ENCODE measurements around the gene CGGBP1. TPM values are rescaled to one million over a fixed set of nuclear protein-coding genes. Genes with fewer than 3 reads are reported as not detected.
A peak's percentile ranks its signal among the peaks of the same experiment; 100 is the strongest.

Gene CGGBP1, protein sequence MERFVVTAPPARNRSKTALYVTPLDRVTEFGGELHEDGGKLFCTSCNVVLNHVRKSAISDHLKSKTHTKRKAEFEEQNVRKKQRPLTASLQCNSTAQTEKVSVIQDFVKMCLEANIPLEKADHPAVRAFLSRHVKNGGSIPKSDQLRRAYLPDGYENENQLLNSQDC
- polyA plus RNA-seq (ENCODE audit: low read depth in 6 of 6) = 100 to 1,000 TPM in 5 of 6 donors, 10 to 100 TPM in 1; 99.4 to 145 (median 132) TPM

DNA sequence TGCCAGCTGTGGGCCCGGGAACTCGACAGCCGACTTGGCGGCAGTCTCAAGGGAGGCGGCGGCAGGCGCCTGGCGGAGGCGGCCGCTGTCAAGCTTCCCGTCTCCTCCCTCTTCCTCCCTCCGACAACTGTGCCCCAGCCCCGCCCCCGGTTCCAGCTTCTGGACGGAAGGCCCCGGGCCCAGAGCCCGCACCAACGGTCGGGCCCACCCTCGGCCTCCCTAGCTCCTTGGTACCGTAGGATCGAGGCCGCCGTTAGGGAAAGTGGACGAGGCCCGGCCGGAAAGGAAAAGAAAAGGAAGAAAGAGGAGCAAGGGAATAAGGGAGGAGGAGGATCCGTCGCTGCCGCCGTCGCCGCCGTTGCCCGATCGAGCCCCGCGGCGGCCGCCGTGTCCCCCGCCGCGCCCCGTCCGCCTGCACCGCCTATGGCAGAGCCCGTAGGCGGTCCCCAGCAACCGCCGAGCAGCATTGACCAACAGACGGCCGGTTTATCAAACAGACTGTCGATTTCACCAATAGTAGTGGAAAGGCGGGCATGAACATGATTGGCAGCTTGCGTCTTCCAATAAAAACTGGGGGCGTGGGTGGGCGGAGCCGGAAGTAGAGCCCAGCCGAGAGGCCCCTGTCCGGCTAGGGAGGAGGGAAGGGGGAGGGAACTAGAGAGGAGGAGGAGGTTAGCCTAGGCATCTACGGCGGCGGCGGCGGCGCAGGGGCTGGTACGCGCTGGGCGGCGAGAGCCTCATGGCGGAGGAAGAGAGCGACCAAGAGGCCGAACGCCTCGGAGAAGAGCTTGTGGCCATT is at the start of gene CGGBP1, which contains the start of gene ZNF654:
TSS of gene CGGBP1 (minus strand) at position 425 of the 799 bp plus-strand sequence. CDS start 3,029 bp downstream, outside the sequence.
TSS of gene ZNF654 (plus strand) at position 675 of the 799 bp plus-strand sequence. CDS start at position 740, 65 bp downstream.
- Mint-ChIP-seq H3K27me3 (no peaks in the 10 kb centered on the region), H3K27ac (peak within 1 kb of the TSS; percentile 88 to 98 (median 96)), H3K4me3 (peak within 1 kb of the TSS; percentile 86 to 100 (median 97)), H3K9me3 (no peaks in the 10 kb centered on the region), H3K4me1 (peaks cover 25 to 49% (median 48%) of the 10 kb centered on the region in 3 donors), H3K36me3 (peaks cover 10 to 11% of the 10 kb centered on the region in 2 donors)
- DNase-seq (peak; percentile 100), ATAC-seq (ENCODE audit: low read depth in 2 of 2) (peak; percentile 86 to 88)

DNA sequence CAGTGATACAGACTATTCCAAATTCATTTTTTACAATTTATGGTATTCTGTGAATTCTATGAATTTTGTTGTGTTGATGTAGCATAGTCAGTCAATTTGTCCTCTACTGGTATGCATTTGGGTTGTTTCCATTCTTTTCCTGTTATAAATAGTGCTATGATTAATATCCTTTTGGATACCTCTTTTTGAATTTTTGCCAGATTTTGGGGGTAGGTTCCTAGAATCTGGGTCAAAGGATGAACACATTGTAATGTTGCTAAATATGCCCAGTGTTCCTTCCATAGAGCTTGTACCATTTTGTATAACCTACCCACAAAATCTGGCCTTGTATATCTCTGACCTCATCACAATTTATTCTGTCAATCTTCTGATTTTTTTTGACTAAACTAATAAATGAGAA is 46.5 kb upstream of the CGGBP1 start:
- Mint-ChIP-seq H3K27ac (peak overlapping the region in 4 of 6 donors; percentile 8 to 38 (median 28)), H3K4me3 (no peak overlapping the region), H3K4me1 (peaks cover 4 to 9% (median 7%) of the 10 kb centered on the region in 3 donors), H3K27me3 (no peaks in the 10 kb centered on the region), H3K36me3 (peaks cover 5 to 14% of the 10 kb centered on the region in 2 donors), H3K9me3 (peaks cover 0 to 2% (median 0%) of the 10 kb centered on the region in 7 donors)
- ATAC-seq (ENCODE audit: low read depth in 2 of 2) = no peak
- no peak for DNase-seq

DNA sequence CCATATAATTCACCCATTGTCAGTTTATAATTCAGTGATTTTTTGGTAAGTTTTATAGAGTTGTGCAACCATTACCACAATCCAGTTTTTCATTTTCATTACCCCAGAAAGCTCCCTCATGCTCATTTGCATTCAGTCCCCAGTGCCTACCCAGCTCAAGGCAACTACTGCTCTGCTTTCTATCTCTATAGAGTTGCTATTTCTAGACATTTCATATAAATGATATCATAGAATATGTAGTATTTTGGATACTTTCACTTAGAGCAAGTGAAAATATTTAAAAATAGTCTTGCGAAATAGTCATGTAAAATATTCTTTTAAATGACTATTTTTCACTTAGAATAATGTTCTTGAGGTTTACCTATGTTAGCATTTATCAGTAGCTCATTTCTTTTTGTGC is 42.3 kb upstream of the CGGBP1 start:
- Mint-ChIP-seq H3K27ac (peak overlapping the region in 2 of 6 donors; percentile 31 to 70), H3K36me3 (peaks cover 21 to 29% of the 10 kb centered on the region in 2 donors), H3K4me1 (peaks cover 4 to 7% (median 7%) of the 10 kb centered on the region in 3 donors), H3K27me3 (no peaks in the 10 kb centered on the region), H3K4me3 (no peak overlapping the region), H3K9me3 (peaks cover 0 to 6% (median 2%) of the 10 kb centered on the region in 7 donors)
- DNase-seq (no peak), ATAC-seq (ENCODE audit: low read depth in 2 of 2) (no peak)

DNA sequence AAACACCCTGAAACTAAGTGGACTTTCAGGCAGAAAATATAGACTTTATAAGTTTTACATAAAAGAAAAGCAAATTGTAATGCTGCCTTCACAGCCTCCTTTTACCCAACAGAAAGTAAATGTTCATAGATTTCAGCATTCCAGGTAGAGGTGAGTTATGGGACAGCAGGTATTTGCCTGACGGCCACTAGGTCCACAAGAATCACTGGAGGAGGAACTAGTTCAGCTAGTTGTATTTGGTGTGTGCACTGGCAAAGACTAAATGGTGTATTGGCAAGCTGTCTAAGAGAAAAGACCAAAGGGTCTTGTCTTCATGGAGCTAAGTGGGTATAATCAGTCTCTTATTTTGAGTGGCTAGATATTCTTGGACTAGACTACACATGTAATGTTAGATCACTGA is 34.5 kb upstream of the CGGBP1 start:
- H3K36me3 Mint-ChIP-seq = peaks cover 27 to 46% of the 10 kb centered on the region in 2 donors
- H3K4me1 Mint-ChIP-seq = peaks cover 3 to 11% (median 4%) of the 10 kb centered on the region in 3 donors
- H3K4me3 Mint-ChIP-seq = no peak overlapping the region
- H3K9me3 Mint-ChIP-seq = peaks cover 0 to 5% (median 4%) of the 10 kb centered on the region in 7 donors
- H3K27ac Mint-ChIP-seq = peak overlapping the region in 1 of 6 donors; percentile 49
- no peak for DNase-seq
- no peak for ATAC-seq (ENCODE audit: low read depth in 2 of 2)
- H3K27me3 Mint-ChIP-seq = no peaks in the 10 kb centered on the region

DNA sequence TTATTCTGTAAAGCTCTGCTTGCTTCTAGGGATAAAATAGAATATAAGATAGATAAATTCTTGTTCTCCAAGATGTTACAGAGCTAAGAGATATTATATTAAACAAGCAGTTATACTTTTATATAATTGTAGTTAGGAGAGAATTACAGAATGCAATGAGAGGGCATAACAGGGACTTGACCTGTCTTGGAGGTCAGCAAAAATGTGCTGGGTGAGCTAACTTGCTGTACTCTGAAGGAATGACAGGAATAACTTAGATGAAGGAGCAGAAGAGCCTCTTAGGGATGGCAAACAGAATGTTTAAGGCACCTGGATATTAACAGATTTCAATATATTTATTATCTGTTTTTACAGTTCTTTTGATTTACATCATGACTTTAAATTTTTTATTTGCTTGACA is 33.5 kb upstream of the CGGBP1 start:
- Mint-ChIP-seq H3K4me1 (peaks cover 0 to 11% (median 4%) of the 10 kb centered on the region in 3 donors), H3K27me3 (no peaks in the 10 kb centered on the region), H3K9me3 (peaks cover 0 to 6% (median 4%) of the 10 kb centered on the region in 7 donors), H3K27ac (peak overlapping the region in 1 of 6 donors; percentile 35), H3K36me3 (peaks cover 19 to 40% of the 10 kb centered on the region in 2 donors), H3K4me3 (no peak overlapping the region)
- DNase-seq (no peak), ATAC-seq (ENCODE audit: low read depth in 2 of 2) (no peak)

DNA sequence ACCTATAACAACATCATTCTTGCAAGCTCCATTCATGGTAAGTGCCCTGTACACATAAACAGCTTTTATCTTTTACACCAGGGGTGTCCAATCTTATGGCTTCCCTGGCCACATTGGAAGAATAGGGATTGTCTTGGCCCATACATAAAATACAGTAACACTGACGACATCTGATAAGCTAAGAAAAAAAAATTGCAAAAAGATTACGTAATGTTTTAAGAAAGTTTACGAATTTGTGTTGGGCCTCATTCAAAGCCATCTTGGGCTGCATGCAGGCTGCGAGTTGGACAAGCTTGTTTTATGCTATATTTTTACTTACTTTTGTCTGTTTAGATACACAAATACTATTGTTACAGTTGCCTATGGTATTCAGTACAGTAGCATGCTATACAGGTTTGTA is 31.9 kb upstream of the CGGBP1 start:
- ATAC-seq (ENCODE audit: low read depth in 2 of 2) (no peak), DNase-seq (no peak)
- Mint-ChIP-seq H3K9me3 (peaks cover 0 to 7% (median 4%) of the 10 kb centered on the region in 7 donors), H3K4me1 (peaks cover 0 to 6% (median 4%) of the 10 kb centered on the region in 3 donors), H3K27me3 (no peaks in the 10 kb centered on the region), H3K36me3 (peaks cover 13 to 36% of the 10 kb centered on the region in 2 donors), H3K4me3 (no peak overlapping the region), H3K27ac (no peak overlapping the region)

DNA sequence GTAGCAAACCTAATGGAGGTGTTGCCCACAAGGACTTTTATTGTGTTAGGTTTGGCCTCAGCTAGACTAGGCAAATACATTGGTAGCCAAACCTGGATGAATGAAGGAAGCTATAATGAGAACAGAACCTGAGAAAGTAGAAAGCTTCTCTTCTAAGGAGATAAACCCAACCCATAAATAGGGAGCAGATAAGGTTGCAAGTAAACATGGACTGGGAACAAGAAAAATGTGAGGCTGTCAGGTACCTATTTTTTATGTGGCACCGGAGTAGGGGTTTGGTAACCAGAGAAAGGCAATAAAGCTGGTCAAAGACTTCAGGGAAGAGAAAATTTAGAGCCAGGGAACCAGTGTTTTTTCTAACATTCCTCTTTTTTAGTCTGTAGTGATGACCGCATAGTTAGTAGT is 25.3 kb upstream of the CGGBP1 start:
- Mint-ChIP-seq H3K27ac (peak overlapping the region in 1 of 6 donors; percentile 86), H3K4me1 (peaks cover 12 to 31% (median 13%) of the 10 kb centered on the region in 3 donors)
- no peak for DNase-seq

DNA sequence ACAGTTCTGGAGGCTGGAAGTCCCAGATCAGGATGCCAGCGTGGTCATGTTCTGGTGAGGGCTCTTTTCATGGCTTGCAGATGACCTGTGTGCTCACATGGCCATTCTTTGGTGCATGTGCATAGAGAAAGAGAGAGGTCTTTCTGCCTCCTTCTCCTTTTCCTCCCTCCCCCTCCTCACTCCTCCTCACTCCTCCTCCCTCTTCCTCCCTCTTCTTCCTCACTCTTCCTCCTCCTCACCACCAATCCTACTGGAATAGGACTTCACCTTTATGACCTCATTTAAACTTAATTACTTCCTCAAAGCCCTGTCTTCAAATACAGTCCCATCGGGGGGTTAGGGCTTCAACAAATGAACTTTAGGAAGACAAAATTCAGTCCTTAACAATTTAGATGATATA is 24.0 kb upstream of the CGGBP1 start:
- Mint-ChIP-seq H3K9me3 (peaks cover 0 to 2% (median 0%) of the 10 kb centered on the region in 7 donors), H3K36me3 (peaks cover 0 to 10% of the 10 kb centered on the region in 2 donors), H3K4me1 (peaks cover 12 to 42% (median 17%) of the 10 kb centered on the region in 3 donors), H3K27ac (peak overlapping the region in 2 of 6 donors; percentile 39 to 73), H3K4me3 (no peak overlapping the region), H3K27me3 (no peaks in the 10 kb centered on the region)
- DNase-seq (no peak), ATAC-seq (ENCODE audit: low read depth in 2 of 2) (no peak)

More for the DNA sequence above, 25.3 kb upstream of the CGGBP1 start:
- H3K36me3 Mint-ChIP-seq = peaks cover 7 to 10% of the 10 kb centered on the region in 2 donors
- H3K4me3 Mint-ChIP-seq = no peak overlapping the region
- peaks cover 0 to 2% (median 0%) of the 10 kb centered on the region in 7 donors for H3K9me3 Mint-ChIP-seq
- ATAC-seq (ENCODE audit: low read depth in 2 of 2) = no peak
- no peaks in the 10 kb centered on the region for H3K27me3 Mint-ChIP-seq

DNA sequence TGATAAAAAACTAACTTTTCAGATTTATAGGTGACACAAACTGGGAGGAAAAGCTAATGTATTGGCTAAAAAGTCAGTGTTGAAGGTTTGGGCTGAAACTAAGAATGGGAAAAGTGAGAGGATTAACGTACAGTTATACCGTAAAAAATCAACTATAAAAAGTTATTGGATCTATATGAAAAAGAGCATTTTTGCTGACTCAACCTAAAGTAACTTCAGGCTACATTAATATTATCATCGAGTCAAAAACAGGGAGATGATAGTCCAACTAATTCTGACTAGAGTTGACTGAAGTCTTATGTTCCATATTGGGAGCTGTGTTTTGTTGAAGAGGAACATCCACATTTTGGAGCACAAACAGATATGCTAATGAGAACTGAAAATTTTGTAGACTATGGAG is 20.1 kb upstream of the CGGBP1 start:
- ATAC-seq (ENCODE audit: low read depth in 2 of 2) = no peak
- Mint-ChIP-seq H3K9me3 (no peaks in the 10 kb centered on the region), H3K27me3 (no peaks in the 10 kb centered on the region), H3K4me3 (no peak overlapping the region), H3K36me3 (peaks cover 0 to 5% of the 10 kb centered on the region in 2 donors), H3K27ac (peak overlapping the region in 1 of 6 donors; percentile 1), H3K4me1 (peaks cover 33 to 60% (median 42%) of the 10 kb centered on the region in 3 donors)
- no peak for DNase-seq

DNA sequence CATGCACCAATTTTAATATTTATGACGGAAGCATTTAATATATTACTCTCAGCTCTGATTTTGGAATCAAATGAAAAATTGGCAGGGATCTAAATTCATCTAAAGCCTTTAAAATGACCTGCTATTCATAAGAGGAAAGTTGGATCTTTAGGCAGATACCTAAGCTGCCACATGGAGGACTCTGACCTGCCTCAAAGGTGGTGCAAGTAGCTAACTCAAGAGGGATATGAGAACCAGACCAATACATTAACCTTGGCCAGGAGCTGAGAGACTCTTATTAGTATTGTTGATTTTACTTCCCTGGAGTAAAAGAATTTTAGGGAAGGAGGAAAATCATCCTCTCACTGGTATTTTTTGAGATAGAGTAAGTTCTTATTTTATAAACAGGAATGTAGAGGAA is 17.9 kb upstream of the CGGBP1 start:
- peaks cover 0 to 7% (median 2%) of the 10 kb centered on the region in 7 donors for H3K9me3 Mint-ChIP-seq
- no peak overlapping the region for H3K4me3 Mint-ChIP-seq
- no peak for DNase-seq
- no peaks in the 10 kb centered on the region for H3K27me3 Mint-ChIP-seq
- ATAC-seq (ENCODE audit: low read depth in 2 of 2) = no peak
- peaks cover 37 to 57% (median 41%) of the 10 kb centered on the region in 3 donors for H3K4me1 Mint-ChIP-seq
- H3K27ac Mint-ChIP-seq = peak overlapping the region in 1 of 6 donors; percentile 32
- H3K36me3 Mint-ChIP-seq = peaks cover 0 to 9% of the 10 kb centered on the region in 2 donors

DNA sequence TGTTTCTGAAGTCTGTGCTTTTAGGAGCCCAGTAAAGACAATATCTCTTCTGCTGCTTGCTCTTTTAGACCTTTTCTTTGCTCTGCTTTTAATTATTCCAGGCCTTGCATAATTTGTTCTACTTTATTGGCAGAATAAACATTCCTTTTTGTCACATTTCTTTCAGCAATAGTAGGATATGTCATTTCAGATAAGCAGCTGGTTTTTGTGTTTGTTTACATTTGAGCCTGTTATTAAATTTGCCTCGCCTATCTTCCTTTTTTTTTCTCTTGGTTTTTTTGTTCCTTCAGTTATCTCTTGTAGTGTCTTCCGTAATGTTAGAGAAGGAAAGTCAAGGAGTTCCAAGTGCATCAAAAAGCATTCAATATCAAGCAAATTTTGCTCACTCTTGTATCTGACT is 16.7 kb upstream of the CGGBP1 start:
- no peak overlapping the region for H3K4me3 Mint-ChIP-seq
- H3K27me3 Mint-ChIP-seq = no peaks in the 10 kb centered on the region
- peaks cover 0 to 12% of the 10 kb centered on the region in 2 donors for H3K36me3 Mint-ChIP-seq
- peak overlapping the region in 2 of 6 donors; percentile 32 to 44 for H3K27ac Mint-ChIP-seq
- ATAC-seq (ENCODE audit: low read depth in 2 of 2) = no peak
- H3K9me3 Mint-ChIP-seq = peaks cover 0 to 11% (median 2%) of the 10 kb centered on the region in 7 donors
- no peak for DNase-seq
- H3K4me1 Mint-ChIP-seq = peaks cover 29 to 52% (median 41%) of the 10 kb centered on the region in 3 donors

DNA sequence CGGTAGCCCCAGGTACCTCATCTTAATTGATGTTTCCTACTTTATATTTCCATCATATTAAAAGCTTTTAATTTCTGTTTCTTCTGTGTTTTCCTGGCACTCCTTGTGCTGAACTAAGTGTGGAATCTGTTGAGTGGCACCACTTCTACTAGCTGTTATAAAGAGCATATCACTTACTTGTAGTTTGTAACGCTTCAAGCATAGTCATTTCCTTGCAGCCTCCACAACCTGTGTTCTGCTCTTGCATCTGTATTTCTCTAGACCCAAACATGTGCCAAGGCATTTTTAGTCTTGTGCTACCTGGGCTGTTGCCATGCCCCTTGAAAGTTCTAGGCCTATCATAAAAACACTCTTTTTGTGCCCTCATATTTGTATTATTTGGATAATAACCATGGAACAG is 16.3 kb upstream of the CGGBP1 start:
- Mint-ChIP-seq H3K27me3 (no peaks in the 10 kb centered on the region), H3K4me1 (peaks cover 29 to 52% (median 41%) of the 10 kb centered on the region in 3 donors), H3K36me3 (peaks cover 0 to 12% of the 10 kb centered on the region in 2 donors), H3K9me3 (peaks cover 0 to 11% (median 2%) of the 10 kb centered on the region in 7 donors), H3K27ac (peak overlapping the region in 1 of 6 donors; percentile 3), H3K4me3 (no peak overlapping the region)
- no peak for DNase-seq
- no peak for ATAC-seq (ENCODE audit: low read depth in 2 of 2)

DNA sequence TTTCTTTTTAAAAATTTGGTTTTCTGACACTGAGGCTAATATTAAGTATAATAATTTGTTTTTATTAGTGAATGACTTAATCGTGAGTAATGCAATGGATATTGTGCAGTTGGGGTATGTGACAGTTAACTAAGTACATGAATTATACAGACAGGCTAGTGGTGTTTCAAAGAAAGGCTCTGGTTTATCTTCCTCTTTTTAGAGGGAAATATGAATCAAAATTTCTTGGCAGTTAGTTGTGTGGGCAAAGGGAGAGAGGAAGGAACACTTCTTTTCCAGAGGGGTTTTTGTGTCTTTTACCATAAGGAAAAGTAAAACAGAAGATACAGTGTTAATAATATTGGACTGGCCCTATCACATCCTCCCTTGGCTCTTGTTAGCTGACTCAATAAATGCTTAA is 2.9 kb upstream of the CGGBP1 start:
- Mint-ChIP-seq H3K27ac (no peak overlapping the region), H3K27me3 (no peaks in the 10 kb centered on the region), H3K4me1 (peaks cover 28 to 54% (median 42%) of the 10 kb centered on the region in 3 donors), H3K4me3 (peak overlapping the region in 4 of 8 donors; percentile 17 to 93 (median 54)), H3K36me3 (no peaks in the 10 kb centered on the region), H3K9me3 (no peaks in the 10 kb centered on the region)
- ATAC-seq (ENCODE audit: low read depth in 2 of 2) (no peak), DNase-seq (no peak)
